DND-41 (cell line): ENCODE results near the gene NPC1L1.

ENCODE experiments used
- ATAC-seq: fragments of 200-7000 bp; cut with Tn5 transposase; 3 replicates; pipeline ENCODE4 v1.9.1; 2021; ENCODE audit warnings: low read depth; ENCODE audit not compliant: insufficient read depth
- DNase-seq: peaks from one replicate; pipeline ENCODE4 v3.0.0-alpha.2; 2020
- H2AFZ ChIP-seq: 2 replicates; pipeline ENCODE4 v1.6.0; 2012; ENCODE audit warnings: low read depth, low read length
- H3K27ac ChIP-seq: 2 replicates; pipeline ENCODE4 v1.5.1; 2012; ENCODE audit warnings: low read length, inconsistent platforms
- H3K27me3 ChIP-seq: fragments of 200-600 bp; sonication (generic); 2 replicates; pipeline ENCODE4 v1.6.0; 2012; ENCODE audit warnings: low read length, mild to moderate bottlenecking, inconsistent platforms; ENCODE audit not compliant: insufficient read depth, poor library complexity
- H3K36me3 ChIP-seq: 2 replicates; pipeline ENCODE4 v1.5.1; 2012; ENCODE audit warnings: low read length, inconsistent platforms; ENCODE audit not compliant: insufficient read depth
- H3K4me1 ChIP-seq: 2 replicates; pipeline ENCODE4 v1.5.1; 2012; ENCODE audit warnings: mild to moderate bottlenecking, low read length; ENCODE audit not compliant: insufficient read depth
- H3K4me2 ChIP-seq: 2 replicates; pipeline ENCODE4 v1.6.0; 2012; ENCODE audit warnings: mild to moderate bottlenecking, moderate library complexity, low read length, inconsistent platforms; ENCODE audit not compliant: insufficient read depth
- H3K4me3 ChIP-seq, 2 experiments: fragments of 200-600 bp in 1 of 2; shearing (Covaris generic) in 1 of 2; 2 replicates each; pipeline ENCODE4 v1.5.1; 2012 to 2016; ENCODE audit warnings: inconsistent platforms in 2 of 2, low read length in 2 of 2, mild to moderate bottlenecking in 2 of 2, low read depth in 1 of 2, moderate library complexity in 1 of 2
- H3K79me2 ChIP-seq: 2 replicates; pipeline ENCODE4 v1.6.0; 2012; ENCODE audit warnings: low read length, inconsistent platforms; ENCODE audit not compliant: insufficient read depth
- H3K9ac ChIP-seq: 2 replicates; pipeline ENCODE4 v1.6.0; 2012; ENCODE audit warnings: low read depth, mild to moderate bottlenecking, inconsistent platforms, low read length, moderate library complexity
- H3K9me3 ChIP-seq: 2 replicates; pipeline ENCODE4 v1.5.1; 2012; ENCODE audit warnings: low read length, moderate library complexity, mild to moderate bottlenecking, inconsistent platforms; ENCODE audit not compliant: insufficient read depth, severe bottlenecking
- H4K20me1 ChIP-seq: 2 replicates; pipeline ENCODE4 v1.6.0; 2012; ENCODE audit warnings: low read length; ENCODE audit not compliant: insufficient read depth
- EZH2 ChIP-seq: IDR thresholded peaks from 3 replicates; pipeline ENCODE4 v1.6.1; 2012; ENCODE audit warnings: borderline replicate concordance, low read depth, mild to moderate bottlenecking, moderate library complexity, low read length, inconsistent platforms; ENCODE audit not compliant: severe bottlenecking
- TF ChIP-seq, protein P1 (sequence below): IDR thresholded peaks from 2 replicates; pipeline ENCODE4 v1.5.1; 2012; ENCODE audit warnings: borderline replicate concordance, low read length, moderate library complexity, mild to moderate bottlenecking; ENCODE audit not compliant: poor library complexity, severe bottlenecking; ENCODE audit errors: extremely low read depth

The NPC1L1 gene

DNA sequence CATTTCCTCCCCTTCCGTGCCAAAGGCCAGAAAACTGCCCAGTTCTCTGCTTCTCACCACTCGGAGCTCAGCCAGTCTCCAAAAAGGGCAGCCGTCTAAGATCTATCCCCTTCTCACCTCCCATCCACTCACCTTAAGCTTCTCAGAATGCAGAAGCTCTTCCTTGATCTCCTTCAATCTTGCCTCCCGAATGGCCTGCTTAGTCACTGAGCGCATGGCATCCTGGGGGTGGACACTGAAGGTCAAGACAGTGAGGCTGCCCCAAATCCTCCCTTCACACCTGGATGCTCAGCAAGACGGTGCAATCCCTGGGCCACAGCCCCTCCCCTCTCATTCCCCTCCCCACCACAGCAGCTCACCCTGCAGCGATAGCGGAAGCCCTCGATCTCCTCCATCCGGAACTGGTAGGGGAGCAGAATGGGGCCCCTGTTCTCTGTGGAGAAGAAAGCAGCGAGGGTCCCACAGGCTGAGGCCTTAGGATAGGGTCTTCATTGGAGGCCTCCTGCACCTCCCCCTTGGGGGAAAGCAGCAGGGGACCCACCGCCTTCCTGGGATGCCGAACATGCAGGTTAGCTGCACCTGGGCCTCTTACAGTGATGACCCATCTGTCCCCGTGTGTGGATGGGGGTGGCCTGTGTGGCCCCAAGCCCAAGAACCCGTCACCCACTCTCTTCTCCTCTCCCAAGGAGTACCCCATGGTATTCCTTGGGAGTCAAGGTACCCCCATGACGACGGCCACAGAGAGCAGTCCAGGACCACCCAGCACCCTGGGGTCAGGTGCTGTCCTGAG lies 27.8 kb upstream of the NPC1L1 start:
- Histone ChIP-seq H4K20me1 (peaks cover 48% of the 10 kb centered on the region), H3K4me1 (peaks cover 19% of the 10 kb centered on the region), H3K9me3 (no peaks in the 10 kb centered on the region), H3K79me2 (peaks cover 28% of the 10 kb centered on the region), H3K36me3 (peaks cover 95% of the 10 kb centered on the region), H3K4me2 (no peak overlapping the region), H3K27ac (no peak overlapping the region), H2AFZ (no peak overlapping the region), H3K27me3 (no peaks in the 10 kb centered on the region), H3K9ac (no peak overlapping the region), H3K4me3 (no peak overlapping the region)
- ATAC-seq (no peak), DNase-seq (no peak)
- TF ChIP-seq EZH2, result no peak
- TF ChIP-seq, protein P1, sequence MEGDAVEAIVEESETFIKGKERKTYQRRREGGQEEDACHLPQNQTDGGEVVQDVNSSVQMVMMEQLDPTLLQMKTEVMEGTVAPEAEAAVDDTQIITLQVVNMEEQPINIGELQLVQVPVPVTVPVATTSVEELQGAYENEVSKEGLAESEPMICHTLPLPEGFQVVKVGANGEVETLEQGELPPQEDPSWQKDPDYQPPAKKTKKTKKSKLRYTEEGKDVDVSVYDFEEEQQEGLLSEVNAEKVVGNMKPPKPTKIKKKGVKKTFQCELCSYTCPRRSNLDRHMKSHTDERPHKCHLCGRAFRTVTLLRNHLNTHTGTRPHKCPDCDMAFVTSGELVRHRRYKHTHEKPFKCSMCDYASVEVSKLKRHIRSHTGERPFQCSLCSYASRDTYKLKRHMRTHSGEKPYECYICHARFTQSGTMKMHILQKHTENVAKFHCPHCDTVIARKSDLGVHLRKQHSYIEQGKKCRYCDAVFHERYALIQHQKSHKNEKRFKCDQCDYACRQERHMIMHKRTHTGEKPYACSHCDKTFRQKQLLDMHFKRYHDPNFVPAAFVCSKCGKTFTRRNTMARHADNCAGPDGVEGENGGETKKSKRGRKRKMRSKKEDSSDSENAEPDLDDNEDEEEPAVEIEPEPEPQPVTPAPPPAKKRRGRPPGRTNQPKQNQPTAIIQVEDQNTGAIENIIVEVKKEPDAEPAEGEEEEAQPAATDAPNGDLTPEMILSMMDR, result no peak

DNA sequence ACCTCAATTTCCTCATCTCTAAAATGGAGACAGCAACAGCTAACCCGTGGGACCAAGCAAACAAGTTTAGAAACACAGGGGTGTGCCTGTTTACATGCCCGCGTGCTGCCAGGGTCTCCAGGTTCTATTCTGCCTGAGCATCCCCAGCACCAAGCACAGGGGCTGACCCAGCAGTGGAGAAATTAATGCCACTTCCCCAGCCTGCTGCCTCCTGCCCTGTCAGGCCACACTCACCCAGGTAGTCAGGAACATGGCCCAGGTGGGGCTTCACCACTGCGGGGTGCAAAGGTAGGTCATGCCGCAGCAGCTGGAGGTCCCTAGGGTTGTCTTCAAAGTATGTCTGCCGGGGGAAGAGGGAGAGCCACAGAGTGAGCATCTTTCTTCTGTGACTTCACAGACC lies 26.8 kb upstream of the NPC1L1 start:
- TF ChIP-seq, protein P1, result peak; percentile 2
- no peak for TF ChIP-seq EZH2
- no peak overlapping the region for H3K4me2 ChIP-seq
- DNase-seq (no peak), ATAC-seq (no peak)
- no peaks in the 10 kb centered on the region for H3K27me3 ChIP-seq
- no peak overlapping the region for H3K4me3 ChIP-seq
- H3K36me3 ChIP-seq, result peaks cover 88% of the 10 kb centered on the region
- no peak overlapping the region for H3K27ac ChIP-seq
- H4K20me1 ChIP-seq, result peaks cover 54% of the 10 kb centered on the region
- no peak overlapping the region for H2AFZ ChIP-seq
- no peak overlapping the region for H3K9ac ChIP-seq
- no peaks in the 10 kb centered on the region for H3K9me3 ChIP-seq
- peaks cover 17% of the 10 kb centered on the region for H3K79me2 ChIP-seq
- peaks cover 14% of the 10 kb centered on the region for H3K4me1 ChIP-seq

DNA sequence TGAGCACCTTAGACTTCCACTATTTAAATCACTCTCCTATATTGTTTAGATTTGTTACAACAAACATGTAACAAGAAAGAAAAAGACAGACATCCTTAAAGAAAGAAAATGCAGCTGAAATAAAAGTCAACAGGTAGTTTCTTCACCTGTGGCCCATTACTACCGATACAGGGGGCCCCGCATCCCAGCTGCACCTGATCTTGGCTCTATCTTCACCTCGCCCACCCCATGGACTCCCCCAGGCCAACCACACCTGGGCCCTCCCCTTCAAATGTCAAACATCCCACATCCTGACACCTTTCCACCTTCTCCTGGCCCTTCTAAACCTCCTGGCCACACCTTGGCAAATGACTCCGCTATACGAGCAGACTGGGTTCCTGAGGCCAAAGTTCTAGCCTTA lies 25.6 kb upstream of the NPC1L1 start:
- no peak for ATAC-seq
- H3K4me1 ChIP-seq, result peaks cover 2% of the 10 kb centered on the region; the same call in 1 of the 2 replicates

More for the DNA sequence above, 25.6 kb upstream of the NPC1L1 start:
- Histone ChIP-seq H2AFZ (no peak overlapping the region), H3K4me3 (no peak overlapping the region), H3K79me2 (peaks cover 5% of the 10 kb centered on the region; the same call in 1 of the 2 replicates), H3K27ac (no peak overlapping the region), H3K9ac (no peak overlapping the region), H3K36me3 (peaks cover 76% of the 10 kb centered on the region), H3K9me3 (no peaks in the 10 kb centered on the region), H3K4me2 (no peak overlapping the region), H4K20me1 (peaks cover 54% of the 10 kb centered on the region), H3K27me3 (no peaks in the 10 kb centered on the region)
- no peak for DNase-seq
- TF ChIP-seq EZH2, result no peak
- TF ChIP-seq, protein P1, result no peak
